K562 (cell line): ENCODE measurements around the gene ITSN1. TPM values are rescaled to one million over a fixed set of nuclear protein-coding genes. Genes with fewer than 3 reads are reported as not detected.

ENCODE experiments used
- ATAC-seq: fragments of 200-7000 bp; cut with Tn5 transposase; 3 replicates; pipeline ENCODE4 v1.9.1; 2020; ENCODE audit warnings: moderate library complexity
- BruUV-seq: library from RNA; stranded (reverse); fragments of 400-500 nt; replicated peaks from 2 replicates; lab custom pipeline; 2021; lab: Mats Ljungman, UMichigan
- CTCF ChIA-PET: fragments of 300-600 bp; formaldehyde crosslinking; extraction: SDS; loops from one replicate; lab custom pipeline; 2021; ENCODE audit warnings: low intra/inter-chr PET ratio; lab: Yijun Ruan, JAX
- POLR2A ChIA-PET: fragments of 300-600, 350-650 bp; sonication (Branson Sonifier 250); formaldehyde crosslinking; extraction: SDS; loops from one replicate; lab custom pipeline; 2021; ENCODE audit warnings: antibody characterized with exemption, inconsistent platforms; lab: Yijun Ruan, JAX
- DNase-seq, 4 experiments: peaks; one replicate each; pipeline versions ENCODE4 v3.0.0 to v3.0.0-alpha.2; 2011 to 2018; ENCODE audit warnings: low spot score in 3 of 4, mixed read lengths in 3 of 4; ENCODE audit errors: extremely low read depth in 1 of 4
- FAIRE-seq: peaks from 2 replicates; lab custom pipeline; 2011; peaks lifted over from hg19 to GRCh38; lab: Jason Lieb, UNC
- H2AFZ ChIP-seq: 2 replicates; pipeline ENCODE4 v1.6.0; 2011; ENCODE audit warnings: low read depth, low read length, control low read depth, inconsistent platforms
- H3K27ac ChIP-seq: fragments of 200-600 bp; 3 replicates; pipeline ENCODE4 v1.8.0; 2011; ENCODE audit warnings: low read depth, mild to moderate bottlenecking, control low read depth, inconsistent platforms, low read length, moderate library complexity, mixed read lengths; ENCODE audit errors: extremely low read depth
- H3K27me3 ChIP-seq, 2 experiments: fragments of 300-600 bp in 1 of 2; 2 replicates in 1 of 2; 3 replicates in 1 of 2; pipeline versions ENCODE4 v1.6.0 to v1.8.0; 2011; ENCODE audit warnings: inconsistent platforms in 2 of 2, low read length in 2 of 2, mild to moderate bottlenecking in 1 of 2, mixed read lengths in 1 of 2, moderate library complexity in 1 of 2; ENCODE audit not compliant: control insufficient read depth in 2 of 2, insufficient read depth in 2 of 2
- H3K36me3 ChIP-seq: fragments of 300-600 bp; 3 replicates; pipeline ENCODE4 v1.8.0; 2011; ENCODE audit warnings: mild to moderate bottlenecking, low read length, inconsistent platforms; ENCODE audit not compliant: control insufficient read depth, insufficient read depth
- H3K4me1 ChIP-seq, 2 experiments: fragments of 200-600 bp in 1 of 2; replicated peaks in 1 of 2; 2 replicates in 1 of 2; 3 replicates in 1 of 2; pipeline versions ENCODE4 v1.5.1 to v1.8.0; 2011; ENCODE audit warnings: inconsistent platforms in 2 of 2, low read length in 2 of 2, mild to moderate bottlenecking in 1 of 2, mixed read lengths in 1 of 2, moderate library complexity in 1 of 2; ENCODE audit not compliant: control insufficient read depth in 2 of 2, insufficient read depth in 2 of 2
- H3K4me2 ChIP-seq: 2 replicates; pipeline ENCODE4 v1.6.1; 2011; ENCODE audit warnings: low read length, control low read depth, inconsistent platforms, mixed read lengths; ENCODE audit not compliant: insufficient read depth
- H3K4me3 ChIP-seq: fragments of 200-600 bp; sonication (generic), shearing (Covaris generic); 2 replicates; pipeline ENCODE4 v1.5.1; 2016; ENCODE audit warnings: control low read depth, inconsistent platforms
- H3K79me2 ChIP-seq: fragments of 200-600 bp; 3 replicates; pipeline ENCODE4 v1.8.0; 2011; ENCODE audit warnings: low read length, inconsistent platforms; ENCODE audit not compliant: control insufficient read depth, insufficient read depth
- H3K9ac ChIP-seq, 2 experiments: 2 replicates each; pipeline versions ENCODE4 v1.6.0 to v1.6.1; 2011; ENCODE audit warnings: low read depth in 2 of 2, low read length in 2 of 2, control low read depth in 1 of 2, inconsistent platforms in 1 of 2, mild to moderate bottlenecking in 1 of 2, mixed read lengths in 1 of 2; ENCODE audit not compliant: insufficient read depth in 1 of 2
- H3K9me1 ChIP-seq: one replicate; pipeline ENCODE4 v1.6.0; 2011; ENCODE audit warnings: inconsistent platforms, mild to moderate bottlenecking, low read length, moderate library complexity; ENCODE audit not compliant: control insufficient read depth, insufficient read depth
- H3K9me3 ChIP-seq: replicated peaks from 2 replicates; pipeline ENCODE4 v1.5.1; 2011; ENCODE audit warnings: low read depth, low read length, inconsistent platforms; ENCODE audit not compliant: control insufficient read depth, insufficient read depth
- H4K20me1 ChIP-seq: replicated peaks from 2 replicates; pipeline ENCODE4 v1.6.1; 2011; ENCODE audit warnings: low read length, inconsistent platforms, mixed read lengths; ENCODE audit not compliant: control insufficient read depth, insufficient read depth
- ARID1B ChIP-seq: fragments of 450-650 bp; IDR thresholded peaks from 2 replicates; pipeline ENCODE4 v1.6.1; 2016; ENCODE audit warnings: antibody characterized with exemption, mild to moderate bottlenecking, inconsistent platforms
- CEBPG ChIP-seq, 3 experiments: fragments of 200-800 bp in 1 of 3; sonication (Bioruptor generic) in 1 of 3; sonication (generic) in 1 of 3; formaldehyde crosslinking in 1 of 3; IDR thresholded peaks in 2 of 3; conservative IDR thresholded peaks in 1 of 3; 2 replicates each; pipeline versions ENCODE4 v1.6.1 to v1.8.0; 2016 to 2022; ENCODE audit warnings: missing compliant biosample characterization in 2 of 3, missing genetic modification characterization in 2 of 3, mild to moderate bottlenecking in 1 of 3, missing genetic modification reagents in 1 of 3
- SMAD4 ChIP-seq: fragments of 250-450 bp; sonication (Bioruptor Pico); conservative IDR thresholded peaks from 2 replicates; pipeline ENCODE4 v1.8.0; 2021; ENCODE audit warnings: inconsistent platforms, mild to moderate bottlenecking, moderate library complexity
- TAF1 ChIP-seq: IDR thresholded peaks from 2 replicates; pipeline ENCODE4 v1.6.1; 2011; ENCODE audit warnings: mild to moderate bottlenecking, low read length, moderate library complexity; ENCODE audit not compliant: insufficient read depth, control insufficient read depth, severe bottlenecking; ENCODE audit errors: extremely low read depth
- TCFL5 ChIP-seq: fragments of 250-450 bp; sonication (Bioruptor Pico); conservative IDR thresholded peaks from 2 replicates; pipeline ENCODE4 v1.6.1; 2021; ENCODE audit warnings: mild to moderate bottlenecking, moderate library complexity, matching md5 sums
- ZNF408 ChIP-seq: fragments of 250-450 bp; sonication (Bioruptor Pico); IDR thresholded peaks from 2 replicates; pipeline ENCODE4 v1.4.0; 2020; ENCODE audit warnings: low read depth, mild to moderate bottlenecking, moderate library complexity
- WGBS: fragments of 100-300 bp; shearing (Covaris generic); methylation state at CpG from one replicate; pipeline ENCODE4 v1.1.6; 2016; ENCODE audit warnings: low coverage, mixed read lengths; ENCODE audit not compliant: insufficient coverage; ENCODE audit errors: missing lambda C conversion rate; 5-methylcytosine and 5-hydroxymethylcytosine counted together
- in situ Hi-C: fragments of 300-500 bp; cut with MboI; formaldehyde crosslinking; loops from 4 replicates; pipeline ENCODE4 v1.15.0; 2018; ENCODE audit warnings: inconsistent platforms, mixed read lengths
- intact Hi-C: fragments of 100-400 bp; cut with micrococcal nuclease; formaldehyde crosslinking; loops from 2 replicates; pipeline ENCODE4 v1.14.2; 2022
- polyA plus RNA-seq, 8 experiments: library from polyadenylated mRNA; depleted of rRNA in 4 of 8; stranded (reverse) in 5 of 8; unstranded in 3 of 8; fragments of >200 nt; fragmentation: Nextera tagmentation in 2 of 8; fragmentation: Illumina TruSeq in 1 of 8; extraction: Ambion mirVana in 2 of 8; extraction: Trizol in 1 of 8; gene quantifications; 2 replicates each; pipeline versions ENCODE4 v1.2.1 to v1.2.3, GENCODE V29; 2011 to 2014; ENCODE audit warnings: inconsistent platforms in 1 of 8, missing spikeins in 1 of 8
- total RNA-seq, 7 experiments: library from RNA; depleted of rRNA in 6 of 7; stranded (reverse); fragments of >200 nt in 6 of 7; fragmentation: Illumina TruSeq in 2 of 7; extraction: Trizol in 2 of 7; gene quantifications; 2 replicates each; pipeline versions ENCODE4 v1.2.1 to v1.2.3, GENCODE V29; 2011 to 2021; ENCODE audit warnings: low replicate concordance in 1 of 7

ITSN1 gene
- total and polyA plus RNA-seq, 9 of the 15 experiments (the other 6 are each of a cell fraction or from before 2014, with no cell fraction given) = 1.1 to 12.6 (median 4.8) TPM

DNA sequence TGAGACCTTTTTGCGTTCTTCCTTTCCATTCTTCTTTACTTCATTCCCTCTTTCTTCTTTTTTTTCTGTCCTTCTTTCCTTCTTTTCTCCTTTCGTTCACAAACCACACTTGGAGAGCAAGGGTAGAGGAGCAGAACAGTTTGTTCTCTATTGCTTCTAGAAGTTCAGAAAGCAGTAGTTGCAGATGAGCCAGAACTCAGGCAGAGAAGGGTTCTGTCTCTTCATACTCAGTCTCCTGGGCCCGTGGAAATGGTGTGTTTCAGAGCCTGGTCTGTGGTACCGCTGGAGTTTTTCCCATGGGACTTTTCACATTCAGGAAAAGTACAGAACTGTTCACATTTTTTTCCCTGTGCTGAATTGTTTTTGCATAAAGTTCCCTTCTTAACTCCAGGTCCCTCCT is 186.3 kb downstream of the ITSN1 start:
- Histone ChIP-seq H3K9ac (no peak overlapping the region), H3K27ac (no peak overlapping the region), H2AFZ (no peak overlapping the region), H3K4me2 (no peak overlapping the region), H3K9me3 (no peaks in the 10 kb centered on the region), H3K4me1 (no peaks in the 10 kb centered on the region), H3K36me3 (no peaks in the 10 kb centered on the region), H3K4me3 (no peak overlapping the region), H3K9me1 (no peaks in the 10 kb centered on the region), H3K27me3 (peaks cover 15 to 40% of the 10 kb centered on the region in 2 experiments), H3K79me2 (no peaks in the 10 kb centered on the region), H4K20me1 (no peaks in the 10 kb centered on the region)
- DNase-seq (no peak), FAIRE-seq (no peak), ATAC-seq (no peak)
- ChIA-PET POLR2A (interaction anchor here (0.6 kb wide), 1 partner anchor 39 kb away, joined by 3 read pairs; no protein-coding TSS in a partner anchor), CTCF (no interaction called here)
- intact Hi-C loops = no loop called here
- 7% methylated on average over 4 of the region's 4 CpGs for whole genome bisulfite sequencing
- BruUV-seq = no TSS peak
- in situ Hi-C loops = no loop called here
- TF ChIP-seq CEBPG (CRISPR knock-in tag; IDR thresholded peaks at IDR 0.05) (no peak), CEBPG (tag; conservative IDR thresholded peaks at IDR 0.05 in 1 of 2, IDR thresholded peaks at IDR 0.05 in 1 of 2) (no peak), ARID1B (no peak), TCFL5 (CRISPR knock-in tag) (no peak), SMAD4 (no peak), ZNF408 (CRISPR knock-in tag) (no peak), TAF1 (no peak)
